Uterus (tissue), 4 donors: Measurements from ENCODE around the gene SYT2. TPM values are rescaled to one million over a fixed set of nuclear protein-coding genes. Genes with fewer than 3 reads are reported as not detected.

Source experiments
- DNase-seq, 2 donors: peaks; one replicate each; pipeline ENCODE4 v3.0.0-alpha.2; 2019 to 2020
- H3K27ac ChIP-seq, 2 donors: fragments of 200-600 bp; sonication (generic); 1 replicate in 1 of 2; 2 replicates in 1 of 2; pipeline ENCODE4 v1.5.1; 2016 to 2018
- H3K27me3 ChIP-seq, 2 donors: fragments of 200-600 bp; sonication (generic); one replicate each; pipeline ENCODE4 v1.5.1; 2018 to 2019; ENCODE audit warnings: control low read depth in 1 of 2
- H3K36me3 ChIP-seq, 2 donors: fragments of 200-600 bp; sonication (generic); one replicate each; pipeline ENCODE4 v1.5.1; 2019; ENCODE audit warnings: control low read depth in 1 of 2
- H3K4me1 ChIP-seq, 2 donors: fragments of 200-600 bp; sonication (generic); one replicate each; pipeline ENCODE4 v1.5.1; 2018 to 2019; ENCODE audit warnings: control low read depth in 1 of 2
- H3K4me3 ChIP-seq, 2 donors: fragments of 200-600 bp; sonication (generic); 1 replicate in 1 of 2; 2 replicates in 1 of 2; pipeline ENCODE4 v1.5.1; 2018 to 2019; ENCODE audit warnings: mild to moderate bottlenecking in 1 of 2
- H3K9me3 ChIP-seq, 2 donors: fragments of 200-600 bp; sonication (generic); one replicate each; pipeline ENCODE4 v1.5.1; 2019; ENCODE audit warnings: control low read depth in 1 of 2
- POLR2A ChIP-seq, 2 donors: fragments of 450-650 bp; IDR thresholded peaks; one replicate each; pipeline ENCODE4 v1.6.1; 2016; ENCODE audit warnings: antibody characterized with exemption in 2 of 2, mild to moderate bottlenecking in 1 of 2, moderate library complexity in 1 of 2
- intact Hi-C: fragments of 100-400 bp; cut with DNase I; formaldehyde crosslinking; loops from one replicate; pipeline ENCODE4 v1.15.1; 2023; ENCODE audit warnings: low total_unique reads
- total RNA-seq, 4 donors: library from RNA; depleted of rRNA in 3 of 4; stranded (reverse); fragments of >200 nt in 3 of 4; gene quantifications; one replicate each; pipeline versions ENCODE4 v1.1.0 to v1.2.4, GENCODE V29; 2014 to 2023
- TF ChIP-seq, protein P1 (sequence below), 4 experiments: fragments of 200-600 bp in 2 of 4; fragments of 450-650 bp in 2 of 4; sonication (generic) in 2 of 4; IDR thresholded peaks; one replicate each; pipeline ENCODE4 v1.5.1; 2016 to 2019; ENCODE audit warnings: antibody characterized with exemption in 4 of 4, mild to moderate bottlenecking in 2 of 4, moderate library complexity in 1 of 4
- donor health status: DM: yes; HTN: yes; CAD: no.

Gene SYT2
- total RNA-seq, 4 donors from 2014 or later: 1.1 TPM; not detected in 3

DNA sequence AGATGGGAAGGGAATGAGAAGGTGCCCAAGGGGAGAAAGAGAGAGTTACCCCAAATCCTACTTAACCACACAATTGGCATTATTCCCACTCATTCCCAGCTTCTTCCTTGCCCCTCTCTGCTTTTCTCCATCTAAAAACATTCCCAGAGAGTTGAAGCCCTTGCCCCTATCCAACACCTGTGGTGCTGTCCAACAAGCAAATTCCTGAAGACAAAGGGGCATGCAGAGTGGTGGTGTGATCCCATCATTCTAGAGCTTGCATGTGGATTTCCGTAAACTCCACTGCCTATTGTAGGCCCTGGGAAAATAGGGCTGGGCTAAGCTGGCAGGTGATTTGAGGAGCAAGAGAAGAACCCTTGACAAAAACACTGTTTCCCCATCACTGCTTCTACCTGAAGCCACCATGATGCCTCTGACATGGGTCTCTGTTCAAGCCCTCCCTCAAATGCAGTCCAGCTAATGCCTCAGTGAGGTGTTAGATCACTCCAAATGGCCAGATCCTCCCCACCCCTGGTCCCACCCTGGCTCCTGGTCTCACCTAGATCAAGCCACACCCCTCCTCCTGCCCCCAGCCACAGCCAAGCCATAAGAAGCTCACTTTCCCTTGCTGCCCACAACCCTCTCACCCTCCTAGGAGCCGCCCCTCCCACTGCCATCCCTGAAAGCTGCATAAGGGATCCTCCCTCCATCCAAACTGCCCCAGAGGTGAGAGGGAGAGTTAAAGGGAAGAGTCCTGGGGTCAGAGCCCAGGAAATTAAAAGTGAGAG, 29.5 kb downstream of the SYT2 start:
- intact Hi-C loops: no loop called here

DNA sequence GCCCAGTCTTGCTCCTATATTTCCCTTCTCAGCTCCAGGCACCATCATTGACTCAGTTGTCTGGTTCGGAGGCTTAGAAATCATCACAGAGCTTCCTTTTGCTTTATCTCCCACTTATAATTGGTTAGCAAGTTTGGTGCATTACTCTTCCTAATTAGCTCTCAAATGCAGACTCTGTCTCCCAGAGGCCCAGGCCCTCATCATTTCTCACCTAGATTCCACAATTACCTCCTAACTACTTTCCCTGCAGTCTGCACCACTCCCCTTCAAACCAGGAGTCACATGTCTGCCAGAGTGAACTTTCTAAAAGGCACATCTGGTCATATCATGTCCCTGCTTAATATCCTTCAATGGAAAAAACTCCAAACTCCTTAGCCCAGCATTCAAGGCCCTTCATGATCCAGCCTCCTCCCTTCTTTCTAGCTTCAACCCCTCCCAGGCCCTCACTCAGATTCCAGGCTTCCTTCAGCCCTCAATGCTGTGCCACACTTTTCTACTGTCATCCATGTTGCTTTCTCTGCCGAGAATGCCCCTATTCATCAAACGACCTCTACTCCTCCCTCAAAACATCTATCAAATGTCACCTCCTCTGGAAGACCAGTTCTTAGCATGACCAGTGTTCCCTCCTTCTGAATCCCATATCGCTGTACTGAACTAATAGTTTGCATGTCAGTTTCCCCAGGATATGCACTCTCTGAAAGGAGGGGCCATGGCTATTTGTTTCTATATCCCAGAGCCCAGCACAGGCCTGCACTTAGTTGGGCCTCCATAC, 30.7 kb downstream of the SYT2 start:
- intact Hi-C loops: no loop called here
- no peaks in the 10 kb centered on the region for H3K9me3 ChIP-seq
- TF ChIP-seq POLR2A (IDR thresholded peaks at IDR 0.05): no peak
- TF ChIP-seq, protein P1, sequence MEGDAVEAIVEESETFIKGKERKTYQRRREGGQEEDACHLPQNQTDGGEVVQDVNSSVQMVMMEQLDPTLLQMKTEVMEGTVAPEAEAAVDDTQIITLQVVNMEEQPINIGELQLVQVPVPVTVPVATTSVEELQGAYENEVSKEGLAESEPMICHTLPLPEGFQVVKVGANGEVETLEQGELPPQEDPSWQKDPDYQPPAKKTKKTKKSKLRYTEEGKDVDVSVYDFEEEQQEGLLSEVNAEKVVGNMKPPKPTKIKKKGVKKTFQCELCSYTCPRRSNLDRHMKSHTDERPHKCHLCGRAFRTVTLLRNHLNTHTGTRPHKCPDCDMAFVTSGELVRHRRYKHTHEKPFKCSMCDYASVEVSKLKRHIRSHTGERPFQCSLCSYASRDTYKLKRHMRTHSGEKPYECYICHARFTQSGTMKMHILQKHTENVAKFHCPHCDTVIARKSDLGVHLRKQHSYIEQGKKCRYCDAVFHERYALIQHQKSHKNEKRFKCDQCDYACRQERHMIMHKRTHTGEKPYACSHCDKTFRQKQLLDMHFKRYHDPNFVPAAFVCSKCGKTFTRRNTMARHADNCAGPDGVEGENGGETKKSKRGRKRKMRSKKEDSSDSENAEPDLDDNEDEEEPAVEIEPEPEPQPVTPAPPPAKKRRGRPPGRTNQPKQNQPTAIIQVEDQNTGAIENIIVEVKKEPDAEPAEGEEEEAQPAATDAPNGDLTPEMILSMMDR (IDR thresholded peaks at IDR 0.05): no peak
- no peak overlapping the region for H3K27ac ChIP-seq
- H3K4me3 ChIP-seq: no peak overlapping the region
- H3K4me1 ChIP-seq: no peaks in the 10 kb centered on the region
- no peaks in the 10 kb centered on the region for H3K27me3 ChIP-seq
- no peak for DNase-seq
- H3K36me3 ChIP-seq: no peaks in the 10 kb centered on the region

More for the DNA sequence above, 29.5 kb downstream of the SYT2 start:
- no peaks in the 10 kb centered on the region for H3K4me1 ChIP-seq
- no peak for DNase-seq
- TF ChIP-seq, protein P1 (IDR thresholded peaks at IDR 0.05): no peak
- TF ChIP-seq POLR2A (IDR thresholded peaks at IDR 0.05): no peak
- H3K9me3 ChIP-seq: no peaks in the 10 kb centered on the region
- no peak overlapping the region for H3K27ac ChIP-seq
- H3K36me3 ChIP-seq: no peaks in the 10 kb centered on the region
- no peak overlapping the region for H3K4me3 ChIP-seq
- no peaks in the 10 kb centered on the region for H3K27me3 ChIP-seq

DNA sequence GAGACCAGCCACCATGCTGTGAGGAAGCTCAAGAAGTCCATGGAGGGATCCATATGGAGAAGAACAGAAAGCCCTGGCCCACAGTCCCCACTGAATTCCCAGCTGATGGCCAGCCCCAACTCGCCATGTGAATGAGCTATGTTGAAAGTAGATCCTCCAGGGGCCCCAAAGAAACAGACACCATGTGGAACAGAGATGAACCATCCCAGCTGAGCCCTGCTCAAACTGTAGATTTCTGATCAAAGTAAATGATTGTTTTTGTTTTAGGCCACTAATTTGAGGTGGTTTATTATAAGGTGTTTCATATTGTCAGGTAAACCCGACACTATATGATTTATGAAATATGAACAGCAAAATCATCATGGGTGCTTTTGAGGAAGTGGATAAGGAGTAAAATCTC, 32.8 kb downstream of the SYT2 start:
- intact Hi-C loops: no loop called here
- no peak overlapping the region for H3K27ac ChIP-seq
- DNase-seq: no peak

DNA sequence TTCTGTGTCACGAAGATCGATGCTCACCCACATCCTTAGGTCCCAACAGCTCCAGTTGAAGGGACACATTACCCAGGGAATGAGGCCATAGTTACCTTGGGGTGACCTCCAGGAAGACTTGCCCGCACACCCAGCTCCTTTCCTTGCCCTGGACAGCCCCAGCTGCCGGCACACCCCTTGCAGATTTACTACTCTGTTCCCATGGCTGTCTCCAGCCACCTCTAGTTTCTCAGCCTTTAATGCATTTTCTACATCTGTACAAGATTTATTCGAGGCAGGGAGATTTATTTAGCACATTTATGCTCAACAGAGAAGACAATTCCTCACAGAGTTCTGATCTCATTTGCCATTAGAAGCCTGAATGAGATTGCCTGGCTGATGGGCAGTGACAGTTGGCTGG, 36.7 kb downstream of the SYT2 start:
- no peaks in the 10 kb centered on the region for H3K27me3 ChIP-seq
- no peak overlapping the region for H3K27ac ChIP-seq
- H3K9me3 ChIP-seq: no peaks in the 10 kb centered on the region
- no peaks in the 10 kb centered on the region for H3K4me1 ChIP-seq
- DNase-seq: no peak
- no peaks in the 10 kb centered on the region for H3K36me3 ChIP-seq
- TF ChIP-seq POLR2A (IDR thresholded peaks at IDR 0.05): no peak
- TF ChIP-seq, protein P1 (IDR thresholded peaks at IDR 0.05): no peak
- no peak overlapping the region for H3K4me3 ChIP-seq
- intact Hi-C loops: no loop called here

More for the DNA sequence above, 32.8 kb downstream of the SYT2 start:
- no peaks in the 10 kb centered on the region for H3K27me3 ChIP-seq
- TF ChIP-seq POLR2A (IDR thresholded peaks at IDR 0.05): no peak
- TF ChIP-seq, protein P1 (IDR thresholded peaks at IDR 0.05): no peak
- no peaks in the 10 kb centered on the region for H3K9me3 ChIP-seq
- no peaks in the 10 kb centered on the region for H3K36me3 ChIP-seq
- no peak overlapping the region for H3K4me3 ChIP-seq
- H3K4me1 ChIP-seq: no peaks in the 10 kb centered on the region

DNA sequence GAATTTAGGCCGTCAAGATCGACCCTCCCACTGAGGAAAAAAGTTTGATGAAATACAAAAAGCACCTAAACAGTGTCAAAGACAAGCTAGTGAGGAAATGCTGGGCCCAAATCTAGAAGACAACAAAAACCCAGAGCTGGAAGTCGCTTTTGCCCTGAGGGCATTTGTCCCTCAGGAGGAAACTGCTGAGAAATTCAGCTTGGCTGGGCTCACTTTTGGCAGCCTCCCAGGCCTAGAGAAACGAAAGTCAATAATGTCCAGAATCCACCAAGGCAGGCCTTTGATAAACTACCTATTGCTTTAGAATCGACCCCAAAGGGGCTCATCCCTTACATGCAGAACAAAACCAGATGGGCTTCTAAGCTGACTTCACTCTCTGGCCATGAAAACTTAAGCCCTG, 38.9 kb downstream of the SYT2 start:
- no peak for DNase-seq
- Histone ChIP-seq H3K27me3 (no peaks in the 10 kb centered on the region), H3K9me3 (no peaks in the 10 kb centered on the region), H3K36me3 (no peaks in the 10 kb centered on the region), H3K4me1 (no peaks in the 10 kb centered on the region), H3K27ac (no peak overlapping the region), H3K4me3 (no peak overlapping the region)
- intact Hi-C loops: no loop called here
- no peak for TF ChIP-seq POLR2A (IDR thresholded peaks at IDR 0.05)
- TF ChIP-seq, protein P1 (IDR thresholded peaks at IDR 0.05): no peak
